Calu3 (cell line): Measurements from ENCODE around the gene PRUNE2. TPM values are rescaled to one million over a fixed set of nuclear protein-coding genes. Genes with fewer than 3 reads are reported as not detected.

Experiments used
- BruUV-seq: library from RNA; stranded (reverse); fragments of 400-500 nt; replicated peaks from 2 replicates; lab custom pipeline; 2021; lab: Mats Ljungman, UMichigan
- CTCF ChIA-PET: fragments of 300-600 bp; sonication (Branson Sonifier 250); formaldehyde crosslinking; loops from one replicate; lab custom pipeline; 2022; ENCODE audit warnings: antibody characterized with exemption; lab: Charles Lee
- DNase-seq: peaks from one replicate; pipeline ENCODE4 v3.0.0; 2022
- H3K27ac Mint-ChIP-seq: one replicate; pipeline ENCODE4 v1.8.0; 2022; ENCODE audit warnings: mixed read lengths; ENCODE audit not compliant: unreplicated experiment
- H3K27me3 Mint-ChIP-seq: one replicate; pipeline ENCODE4 v1.8.0; 2022; ENCODE audit warnings: mixed read lengths; ENCODE audit not compliant: unreplicated experiment
- H3K36me3 Mint-ChIP-seq: one replicate; pipeline ENCODE4 v1.8.0; 2022; ENCODE audit warnings: mild to moderate bottlenecking, moderate library complexity, mixed read lengths; ENCODE audit not compliant: insufficient read depth, unreplicated experiment
- H3K4me1 Mint-ChIP-seq: one replicate; pipeline ENCODE4 v1.8.0; 2022; ENCODE audit warnings: mild to moderate bottlenecking, low read depth, mixed read lengths; ENCODE audit not compliant: unreplicated experiment
- H3K4me3 Mint-ChIP-seq: one replicate; pipeline ENCODE4 v1.8.0; 2022; ENCODE audit warnings: mild to moderate bottlenecking, low read depth, moderate library complexity, mixed read lengths; ENCODE audit not compliant: unreplicated experiment
- H3K9me3 Mint-ChIP-seq: one replicate; pipeline ENCODE4 v1.8.0; 2022; ENCODE audit warnings: low read depth, mixed read lengths; ENCODE audit not compliant: unreplicated experiment
- CTCF ChIP-seq: fragments of 200-600 bp; IDR thresholded peaks from one replicate; pipeline ENCODE4 v1.8.0; 2022; ENCODE audit warnings: antibody characterized with exemption; ENCODE audit not compliant: unreplicated experiment
- intact Hi-C: fragments of 100-400 bp; cut with micrococcal nuclease; formaldehyde crosslinking; loops from one replicate; pipeline ENCODE4 v1.10.0; 2022; ENCODE audit not compliant: unreplicated experiment
- total RNA-seq: library from RNA; stranded (reverse); gene quantifications from 2 replicates; pipeline ENCODE4 v1.2.3, GENCODE V29; 2022

PRUNE2 gene
- total RNA-seq, 1 experiment from 2014 or later, result 0.07 TPM

- Mint-ChIP-seq H3K27me3 (peaks cover under 1% of the 10 kb centered on the region), H3K36me3 (no peaks in the 10 kb centered on the region), H3K4me1 (no peaks in the 10 kb centered on the region), H3K9me3 (no peaks in the 10 kb centered on the region), H3K4me3 (no peak overlapping the region), H3K27ac (no peak overlapping the region)
- no TSS peak for BruUV-seq
- intact Hi-C loops, result no loop called here
- TF ChIP-seq CTCF, result no peak
- CTCF ChIA-PET, result no interaction called here
- no peak for DNase-seq
Measured at GRCh38 chr9:76603931-76604570, 301.9 kb downstream of the PRUNE2 start.

DNA sequence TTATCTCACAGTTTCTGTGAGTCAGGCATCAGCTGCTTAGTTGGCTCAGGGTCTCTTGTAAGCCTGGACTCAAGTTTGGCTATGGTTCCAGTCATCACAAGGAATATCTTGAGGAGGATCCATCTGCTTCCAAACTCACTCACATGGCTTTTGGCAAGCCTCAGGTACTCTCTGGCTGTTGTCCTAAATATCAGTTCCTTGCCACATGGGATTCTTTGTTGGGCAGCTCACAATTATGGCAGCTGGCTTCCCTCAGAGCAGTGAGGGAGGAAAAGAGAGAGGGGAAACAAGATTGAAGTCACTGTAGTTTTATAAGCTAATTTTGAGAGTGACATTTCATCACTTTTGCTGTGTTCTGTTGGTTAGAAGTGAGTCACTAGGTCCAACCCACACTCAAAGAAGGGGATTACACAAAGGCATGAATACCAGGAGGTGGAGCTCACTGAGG lies 302.4 kb downstream of the PRUNE2 start:
- CTCF ChIA-PET, result no interaction called here
- Mint-ChIP-seq H3K9me3 (no peaks in the 10 kb centered on the region), H3K36me3 (no peaks in the 10 kb centered on the region), H3K27me3 (no peaks in the 10 kb centered on the region), H3K4me1 (no peaks in the 10 kb centered on the region), H3K27ac (no peak overlapping the region), H3K4me3 (no peak overlapping the region)
- intact Hi-C loops, result no loop called here
- no peak for TF ChIP-seq CTCF
- no peak for DNase-seq
- BruUV-seq, result no TSS peak

GRCh38 chr9:76602199-76602598 lies 303.7 kb downstream of the PRUNE2 start:
- CTCF ChIA-PET, result no interaction called here

DNA sequence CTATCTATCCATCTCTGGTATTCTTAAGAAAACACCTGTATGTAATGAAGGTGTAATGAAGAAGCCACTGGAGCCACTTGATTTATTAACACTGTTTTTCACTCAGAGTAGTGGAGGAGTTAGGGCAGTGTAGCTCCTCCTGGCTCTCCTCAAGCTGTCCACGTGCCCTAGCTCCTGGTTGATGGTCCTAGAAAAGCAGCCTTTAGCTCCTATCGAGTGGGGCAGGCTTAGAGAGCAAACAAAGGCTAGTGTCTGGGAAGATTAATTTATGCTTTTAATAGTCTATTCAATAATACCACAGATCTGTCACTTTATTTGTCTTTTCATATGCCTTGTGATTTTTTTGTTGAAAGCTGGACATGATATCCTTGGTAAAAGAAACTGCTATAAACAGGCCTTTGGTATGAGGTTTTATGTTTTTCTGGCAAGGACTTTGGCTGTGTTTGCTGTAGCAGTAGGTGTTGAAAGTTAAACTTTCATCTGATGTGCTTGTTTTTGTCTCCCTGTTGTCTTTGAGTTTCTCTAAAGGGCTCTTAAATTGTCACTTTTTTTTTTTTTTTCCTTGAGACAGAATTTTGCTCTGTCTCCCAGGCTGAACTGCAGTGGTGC lies 305.8 kb downstream of the PRUNE2 start:
- H3K36me3 Mint-ChIP-seq, result no peaks in the 10 kb centered on the region
- H3K27ac Mint-ChIP-seq, result no peak overlapping the region
- H3K9me3 Mint-ChIP-seq, result no peaks in the 10 kb centered on the region
- H3K4me1 Mint-ChIP-seq, result no peaks in the 10 kb centered on the region
- no peaks in the 10 kb centered on the region for H3K27me3 Mint-ChIP-seq
- no peak for TF ChIP-seq CTCF
- BruUV-seq, result no TSS peak
- no peak overlapping the region for H3K4me3 Mint-ChIP-seq
- intact Hi-C loops, result no loop called here
- DNase-seq, result no peak
- CTCF ChIA-PET, result no interaction called here

More at GRCh38 chr9:76602199-76602598, 303.7 kb downstream of the PRUNE2 start:
- Mint-ChIP-seq H3K9me3 (no peaks in the 10 kb centered on the region), H3K36me3 (no peaks in the 10 kb centered on the region), H3K4me3 (no peak overlapping the region), H3K27ac (no peak overlapping the region), H3K27me3 (no peaks in the 10 kb centered on the region), H3K4me1 (no peaks in the 10 kb centered on the region)
- intact Hi-C loops, result no loop called here
- no peak for DNase-seq
- no peak for TF ChIP-seq CTCF
- BruUV-seq, result no TSS peak
